HEK293 (cell line): ENCODE measurements around the gene CD40.

Experiments
- CTCF ChIA-PET: fragments of 350-600 bp; formaldehyde crosslinking; extraction: SDS; loops from one replicate; lab custom pipeline; 2021; ENCODE audit warnings: antibody characterized with exemption; lab: Yijun Ruan, JAX
- POLR2A ChIA-PET: fragments of 300-600 bp; formaldehyde crosslinking; extraction: SDS; loops from one replicate; lab custom pipeline; 2020; ENCODE audit warnings: antibody characterized with exemption, inconsistent platforms; lab: Yijun Ruan, JAX
- H3K27ac ChIP-seq: fragments of 200-500 bp; sonication (Bioruptor generic); 2 replicates; pipeline ENCODE4 v1.5.1; 2014; ENCODE audit warnings: low read depth, low read length, control low read depth, inconsistent platforms; ENCODE audit errors: extremely low read depth
- H3K36me3 ChIP-seq, 2 experiments: fragments of 200-500 bp in 1 of 2; sonication (Bioruptor generic) in 1 of 2; 1 replicate in 1 of 2; 2 replicates in 1 of 2; pipeline ENCODE4 v1.5.1; 2014 to 2017; ENCODE audit warnings: inconsistent platforms in 2 of 2, low read length in 2 of 2; ENCODE audit not compliant: control insufficient read depth in 2 of 2, insufficient read depth in 1 of 2
- H3K4me1 ChIP-seq: fragments of 200-500 bp; sonication (Bioruptor generic); 2 replicates; pipeline ENCODE4 v1.5.1; 2014; ENCODE audit warnings: mild to moderate bottlenecking, low read length, inconsistent platforms; ENCODE audit not compliant: control insufficient read depth, insufficient read depth
- H3K4me3 ChIP-seq: 2 replicates; pipeline ENCODE4 v1.5.1; 2011; ENCODE audit warnings: low read depth, mild to moderate bottlenecking, control low read depth, low read length, moderate library complexity
- H3K9me3 ChIP-seq: fragments of 200-500 bp; sonication (Bioruptor generic); 2 replicates; pipeline ENCODE4 v1.5.1; 2014; ENCODE audit warnings: low read depth, low read length, inconsistent platforms; ENCODE audit not compliant: control insufficient read depth, insufficient read depth
- EGR2 ChIP-seq: fragments of 450-650 bp; formaldehyde crosslinking; IDR thresholded peaks from 2 replicates; pipeline ENCODE4 v1.5.1; 2016; ENCODE audit warnings: low read depth, missing biosample characterization, missing genetic modification characterization
- KLF9 ChIP-seq: fragments of 450-650 bp; formaldehyde crosslinking; IDR thresholded peaks from 2 replicates; pipeline ENCODE4 v1.5.1; 2016; ENCODE audit warnings: missing biosample characterization, missing genetic modification characterization, low read depth
- PRDM10 ChIP-seq: fragments of 450-650 bp; formaldehyde crosslinking; IDR thresholded peaks from 2 replicates; pipeline ENCODE4 v1.5.1; 2016; ENCODE audit warnings: missing biosample characterization, missing genetic modification characterization
- ZBTB1 ChIP-seq: fragments of 450-650 bp; formaldehyde crosslinking; IDR thresholded peaks from 2 replicates; pipeline ENCODE4 v1.5.1; 2016; ENCODE audit warnings: missing biosample characterization, missing genetic modification characterization
- ZBTB44 ChIP-seq: fragments of 450-650 bp; IDR thresholded peaks from 2 replicates; pipeline ENCODE4 v1.5.1; 2018; ENCODE audit warnings: missing biosample characterization, mild to moderate bottlenecking, missing genetic modification characterization
- ZBTB8A ChIP-seq: fragments of 450-650 bp; formaldehyde crosslinking; IDR thresholded peaks from 2 replicates; pipeline ENCODE4 v1.5.1; 2016; ENCODE audit warnings: missing biosample characterization, missing genetic modification characterization
- ZNF23 ChIP-seq: fragments of 450-650 bp; formaldehyde crosslinking; IDR thresholded peaks from 2 replicates; pipeline ENCODE4 v1.5.1; 2016; ENCODE audit warnings: missing biosample characterization, missing genetic modification characterization, borderline replicate concordance
- ZNF239 ChIP-seq: fragments of 450-650 bp; formaldehyde crosslinking; IDR thresholded peaks from 2 replicates; pipeline ENCODE4 v1.5.1; 2016; ENCODE audit warnings: missing biosample characterization, missing genetic modification characterization
- ZNF292 ChIP-seq: fragments of 450-650 bp; formaldehyde crosslinking; IDR thresholded peaks from 2 replicates; pipeline ENCODE4 v1.5.1; 2016; ENCODE audit warnings: low read depth, missing biosample characterization, missing genetic modification characterization, borderline replicate concordance
- ZNF426 ChIP-seq: fragments of 450-650 bp; formaldehyde crosslinking; IDR thresholded peaks from 2 replicates; pipeline ENCODE4 v1.5.1; 2017; ENCODE audit warnings: missing biosample characterization, missing genetic modification characterization, mild to moderate bottlenecking, inconsistent platforms, moderate library complexity
- ZNF549 ChIP-seq: fragments of 450-650 bp; IDR thresholded peaks from 2 replicates; pipeline ENCODE4 v1.5.1; 2018; ENCODE audit warnings: missing biosample characterization, missing genetic modification characterization, mild to moderate bottlenecking, inconsistent platforms, moderate library complexity
- ZNF560 ChIP-seq: fragments of 450-650 bp; formaldehyde crosslinking; IDR thresholded peaks from 2 replicates; pipeline ENCODE4 v1.5.1; 2017; ENCODE audit warnings: missing biosample characterization, missing genetic modification characterization, borderline replicate concordance
- ZNF76 ChIP-seq: fragments of 450-650 bp; formaldehyde crosslinking; IDR thresholded peaks from 2 replicates; pipeline ENCODE4; 2016; ENCODE audit warnings: low read depth, missing biosample characterization, missing genetic modification characterization, borderline replicate concordance
- ZNF785 ChIP-seq: fragments of 450-650 bp; formaldehyde crosslinking; IDR thresholded peaks from 2 replicates; pipeline ENCODE4 v1.5.1; 2016; ENCODE audit warnings: missing biosample characterization, missing genetic modification characterization
- ZNF791 ChIP-seq: fragments of 450-650 bp; formaldehyde crosslinking; IDR thresholded peaks from 2 replicates; pipeline ENCODE4 v1.5.1; 2016; ENCODE audit warnings: missing biosample characterization, missing genetic modification characterization
- ZNF792 ChIP-seq: fragments of 450-650 bp; formaldehyde crosslinking; IDR thresholded peaks from 2 replicates; pipeline ENCODE4 v1.5.1; 2016; ENCODE audit warnings: missing biosample characterization, missing genetic modification characterization
- TF ChIP-seq, protein P1 (sequence below): fragments of 450-650 bp; formaldehyde crosslinking; IDR thresholded peaks from 2 replicates; pipeline ENCODE4 v1.5.1; 2017; ENCODE audit warnings: missing biosample characterization, missing genetic modification characterization
- TF ChIP-seq, protein P2 (sequence below): fragments of 450-650 bp; formaldehyde crosslinking; IDR thresholded peaks from 2 replicates; pipeline ENCODE4 v1.5.1; 2016; ENCODE audit warnings: missing biosample characterization, missing genetic modification characterization, borderline replicate concordance

The CD40 gene

GRCh38 chr20:46171909-46172308, 53.8 kb downstream of the CD40 start (continued):
- TF ChIP-seq, protein P1, sequence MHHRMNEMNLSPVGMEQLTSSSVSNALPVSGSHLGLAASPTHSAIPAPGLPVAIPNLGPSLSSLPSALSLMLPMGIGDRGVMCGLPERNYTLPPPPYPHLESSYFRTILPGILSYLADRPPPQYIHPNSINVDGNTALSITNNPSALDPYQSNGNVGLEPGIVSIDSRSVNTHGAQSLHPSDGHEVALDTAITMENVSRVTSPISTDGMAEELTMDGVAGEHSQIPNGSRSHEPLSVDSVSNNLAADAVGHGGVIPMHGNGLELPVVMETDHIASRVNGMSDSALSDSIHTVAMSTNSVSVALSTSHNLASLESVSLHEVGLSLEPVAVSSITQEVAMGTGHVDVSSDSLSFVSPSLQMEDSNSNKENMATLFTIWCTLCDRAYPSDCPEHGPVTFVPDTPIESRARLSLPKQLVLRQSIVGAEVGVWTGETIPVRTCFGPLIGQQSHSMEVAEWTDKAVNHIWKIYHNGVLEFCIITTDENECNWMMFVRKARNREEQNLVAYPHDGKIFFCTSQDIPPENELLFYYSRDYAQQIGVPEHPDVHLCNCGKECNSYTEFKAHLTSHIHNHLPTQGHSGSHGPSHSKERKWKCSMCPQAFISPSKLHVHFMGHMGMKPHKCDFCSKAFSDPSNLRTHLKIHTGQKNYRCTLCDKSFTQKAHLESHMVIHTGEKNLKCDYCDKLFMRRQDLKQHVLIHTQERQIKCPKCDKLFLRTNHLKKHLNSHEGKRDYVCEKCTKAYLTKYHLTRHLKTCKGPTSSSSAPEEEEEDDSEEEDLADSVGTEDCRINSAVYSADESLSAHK, result peak; percentile 59; the same call in 1 of the 2 replicates

DNA sequence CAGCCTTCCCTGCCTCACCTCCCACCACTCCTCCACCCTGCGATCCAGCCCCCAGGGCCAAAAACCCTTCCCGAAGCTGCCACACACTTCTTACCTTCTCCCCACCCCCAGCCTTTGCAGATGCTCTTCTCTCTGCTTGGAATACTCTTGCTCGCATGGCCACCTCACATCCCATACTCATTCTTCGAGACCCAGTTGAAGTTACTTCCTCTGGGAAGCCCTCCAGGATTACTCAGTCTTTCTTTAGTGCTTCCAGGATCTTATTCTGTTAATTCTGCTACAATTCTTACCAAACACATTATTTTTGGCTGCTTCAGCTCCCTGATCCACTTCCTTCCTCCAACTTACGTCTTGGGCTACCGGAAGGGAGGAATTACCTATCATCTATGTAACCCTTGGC, 54.3 kb downstream of the CD40 start:
- Histone ChIP-seq H3K4me1 (no peaks in the 10 kb centered on the region), H3K36me3 (no peaks in the 10 kb centered on the region)
- CTCF ChIA-PET, result interaction anchor here (0.7 to 3.1 kb wide), 7 partner anchors 8 to 177 kb away, joined by 3 to 10 read pairs (median 4); no protein-coding TSS in a partner anchor
- no peak for TF ChIP-seq ZNF292 (tag by site-specific recombination)
- TF ChIP-seq ZBTB44 (tag by site-specific recombination), result no peak
- no peak for TF ChIP-seq ZNF23 (tag by site-specific recombination)
- TF ChIP-seq, all 188 proteins: peak for 0
- Histone ChIP-seq H3K27ac (no peak overlapping the region), H3K4me3 (no peak overlapping the region), H3K9me3 (no peaks in the 10 kb centered on the region)
- POLR2A ChIA-PET, result no interaction called here

GRCh38 chr20:46172961-46173536, 54.9 kb downstream of the CD40 start:
- no peak overlapping the region for H3K4me3 ChIP-seq
- no peaks in the 10 kb centered on the region for H3K4me1 ChIP-seq
- ChIA-PET POLR2A (no interaction called here), CTCF (interaction anchor here (0.7 to 3.1 kb wide), 8 partner anchors 8 to 175 kb away, joined by 3 to 10 read pairs (median 5); no protein-coding TSS in a partner anchor)
- no peaks in the 10 kb centered on the region for H3K9me3 ChIP-seq
- no peak overlapping the region for H3K27ac ChIP-seq
- no peaks in the 10 kb centered on the region for H3K36me3 ChIP-seq
- TF ChIP-seq ZNF76 (tag by site-specific recombination) (no peak), ZBTB8A (tag by site-specific recombination) (no peak), KLF9 (tag by site-specific recombination) (no peak), ZNF560 (tag by site-specific recombination) (no peak), EGR2 (peak; percentile 56; the same call in 1 of the 2 replicates), ZNF426 (tag by site-specific recombination) (no peak), ZNF549 (no peak), ZNF239 (tag by site-specific recombination) (no peak), ZBTB1 (no peak), ZNF785 (tag by site-specific recombination) (no peak), PRDM10 (tag by site-specific recombination) (peak; percentile 54), ZNF792 (tag by site-specific recombination) (no peak), ZNF791 (tag by site-specific recombination) (no peak)
- TF ChIP-seq, protein P2, sequence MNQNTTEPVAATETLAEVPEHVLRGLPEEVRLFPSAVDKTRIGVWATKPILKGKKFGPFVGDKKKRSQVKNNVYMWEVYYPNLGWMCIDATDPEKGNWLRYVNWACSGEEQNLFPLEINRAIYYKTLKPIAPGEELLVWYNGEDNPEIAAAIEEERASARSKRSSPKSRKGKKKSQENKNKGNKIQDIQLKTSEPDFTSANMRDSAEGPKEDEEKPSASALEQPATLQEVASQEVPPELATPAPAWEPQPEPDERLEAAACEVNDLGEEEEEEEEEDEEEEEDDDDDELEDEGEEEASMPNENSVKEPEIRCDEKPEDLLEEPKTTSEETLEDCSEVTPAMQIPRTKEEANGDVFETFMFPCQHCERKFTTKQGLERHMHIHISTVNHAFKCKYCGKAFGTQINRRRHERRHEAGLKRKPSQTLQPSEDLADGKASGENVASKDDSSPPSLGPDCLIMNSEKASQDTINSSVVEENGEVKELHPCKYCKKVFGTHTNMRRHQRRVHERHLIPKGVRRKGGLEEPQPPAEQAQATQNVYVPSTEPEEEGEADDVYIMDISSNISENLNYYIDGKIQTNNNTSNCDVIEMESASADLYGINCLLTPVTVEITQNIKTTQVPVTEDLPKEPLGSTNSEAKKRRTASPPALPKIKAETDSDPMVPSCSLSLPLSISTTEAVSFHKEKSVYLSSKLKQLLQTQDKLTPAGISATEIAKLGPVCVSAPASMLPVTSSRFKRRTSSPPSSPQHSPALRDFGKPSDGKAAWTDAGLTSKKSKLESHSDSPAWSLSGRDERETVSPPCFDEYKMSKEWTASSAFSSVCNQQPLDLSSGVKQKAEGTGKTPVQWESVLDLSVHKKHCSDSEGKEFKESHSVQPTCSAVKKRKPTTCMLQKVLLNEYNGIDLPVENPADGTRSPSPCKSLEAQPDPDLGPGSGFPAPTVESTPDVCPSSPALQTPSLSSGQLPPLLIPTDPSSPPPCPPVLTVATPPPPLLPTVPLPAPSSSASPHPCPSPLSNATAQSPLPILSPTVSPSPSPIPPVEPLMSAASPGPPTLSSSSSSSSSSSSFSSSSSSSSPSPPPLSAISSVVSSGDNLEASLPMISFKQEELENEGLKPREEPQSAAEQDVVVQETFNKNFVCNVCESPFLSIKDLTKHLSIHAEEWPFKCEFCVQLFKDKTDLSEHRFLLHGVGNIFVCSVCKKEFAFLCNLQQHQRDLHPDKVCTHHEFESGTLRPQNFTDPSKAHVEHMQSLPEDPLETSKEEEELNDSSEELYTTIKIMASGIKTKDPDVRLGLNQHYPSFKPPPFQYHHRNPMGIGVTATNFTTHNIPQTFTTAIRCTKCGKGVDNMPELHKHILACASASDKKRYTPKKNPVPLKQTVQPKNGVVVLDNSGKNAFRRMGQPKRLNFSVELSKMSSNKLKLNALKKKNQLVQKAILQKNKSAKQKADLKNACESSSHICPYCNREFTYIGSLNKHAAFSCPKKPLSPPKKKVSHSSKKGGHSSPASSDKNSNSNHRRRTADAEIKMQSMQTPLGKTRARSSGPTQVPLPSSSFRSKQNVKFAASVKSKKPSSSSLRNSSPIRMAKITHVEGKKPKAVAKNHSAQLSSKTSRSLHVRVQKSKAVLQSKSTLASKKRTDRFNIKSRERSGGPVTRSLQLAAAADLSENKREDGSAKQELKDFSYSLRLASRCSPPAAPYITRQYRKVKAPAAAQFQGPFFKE (tag by site-specific recombination), result no peak
